ENCODE data around the gene AOC2.

DNA sequence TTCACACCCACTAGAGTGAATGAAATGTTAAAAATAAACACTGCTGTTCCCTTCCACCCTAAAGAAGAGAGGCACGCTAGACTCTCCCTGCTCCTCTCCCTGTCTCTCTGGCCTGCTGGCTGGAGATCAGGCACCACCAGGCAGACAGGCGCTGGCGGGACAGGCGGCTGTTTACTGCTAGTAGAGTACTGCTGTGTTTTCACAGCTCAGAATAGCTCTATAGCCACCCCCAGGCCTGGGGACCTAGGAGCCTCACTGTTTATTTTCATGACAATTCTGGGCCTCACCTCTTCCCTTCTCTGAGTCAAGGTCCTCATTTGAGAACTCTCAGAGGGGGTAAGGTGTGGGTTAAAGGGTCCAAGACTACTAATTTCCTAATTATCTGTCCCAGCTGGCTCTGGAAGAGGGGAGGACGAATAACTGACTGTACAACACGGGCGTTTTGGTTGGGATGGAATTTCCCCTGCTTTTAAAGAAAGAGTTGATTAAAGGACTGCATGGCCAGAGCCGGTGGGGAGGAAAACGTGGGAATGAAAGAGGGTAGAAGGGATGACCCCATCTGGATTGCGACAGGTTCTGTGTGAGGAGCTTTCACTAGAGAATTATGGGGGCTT, 47.3 kb downstream of the AOC2 start:
- TF ChIP-seq ZNF274 (IDR thresholded peaks at IDR 0.05; ENCODE audit: low read depth, low read length) (no peak), YY1 (IDR thresholded peaks at IDR 0.05; ENCODE audit: insufficient read depth, insufficient read length) (no peak), SUZ12 (IDR thresholded peaks at IDR 0.05; ENCODE audit: extremely low read depth, insufficient read depth, insufficient read length) (no peak)
